HEK293T (cell line): Measurements from ENCODE around the gene MYOM3.

Experiments
- CTBP1 ChIP-seq: fragments of 450-650 bp; IDR thresholded peaks from 2 replicates; pipeline ENCODE4 v1.6.1; 2016; ENCODE audit warnings: borderline replicate concordance
- FOXA1 ChIP-seq: fragments of 450-650 bp; IDR thresholded peaks from 2 replicates; pipeline ENCODE4 v1.6.1; 2016; ENCODE audit warnings: mild to moderate bottlenecking
- FOXM1 ChIP-seq: fragments of 450-650 bp; IDR thresholded peaks from 2 replicates; pipeline ENCODE4 v1.6.1; 2017; ENCODE audit warnings: mild to moderate bottlenecking, borderline replicate concordance
- HDGF ChIP-seq: fragments of 450-650 bp; IDR thresholded peaks from 2 replicates; pipeline ENCODE4 v1.6.1; 2017; ENCODE audit warnings: antibody characterized with exemption, borderline replicate concordance
- L3MBTL2 ChIP-seq: fragments of 450-650 bp; conservative IDR thresholded peaks from 2 replicates; pipeline ENCODE4 v1.6.1; 2016; ENCODE audit warnings: mild to moderate bottlenecking
- NFRKB ChIP-seq: fragments of 450-650 bp; IDR thresholded peaks from 2 replicates; pipeline ENCODE4 v1.6.1; 2016; ENCODE audit warnings: mild to moderate bottlenecking, moderate library complexity
- SP1 ChIP-seq: fragments of 450-650 bp; IDR thresholded peaks from 2 replicates; pipeline ENCODE4 v1.6.1; 2017
- SUZ12 ChIP-seq: fragments of 450-650 bp; IDR thresholded peaks from 2 replicates; pipeline ENCODE4 v1.6.1; 2016; ENCODE audit warnings: mild to moderate bottlenecking
- TARDBP ChIP-seq: fragments of 450-650 bp; IDR thresholded peaks from 2 replicates; pipeline ENCODE4 v1.6.1; 2016
- ZNF384 ChIP-seq: fragments of 450-650 bp; IDR thresholded peaks from 2 replicates; pipeline ENCODE4 v1.6.1; 2016

GRCh38 chr1:24049733-24050132, 62.2 kb downstream of the MYOM3 start:
- TF ChIP-seq SP1 (no peak), L3MBTL2 (no peak), TARDBP (no peak), HDGF (no peak), NFRKB (no peak), FOXA1 (no peak), SUZ12 (no peak), ZNF384 (no peak), FOXM1 (no peak), CTBP1 (no peak)
